Measurements from ENCODE around the gene MZF1. TPM values are rescaled to one million over a fixed set of nuclear protein-coding genes. Genes with fewer than 3 reads are reported as not detected.

Gene MZF1
- total RNA-seq, 1 experiment from 2014 or later, result 33.0 TPM

DNA sequence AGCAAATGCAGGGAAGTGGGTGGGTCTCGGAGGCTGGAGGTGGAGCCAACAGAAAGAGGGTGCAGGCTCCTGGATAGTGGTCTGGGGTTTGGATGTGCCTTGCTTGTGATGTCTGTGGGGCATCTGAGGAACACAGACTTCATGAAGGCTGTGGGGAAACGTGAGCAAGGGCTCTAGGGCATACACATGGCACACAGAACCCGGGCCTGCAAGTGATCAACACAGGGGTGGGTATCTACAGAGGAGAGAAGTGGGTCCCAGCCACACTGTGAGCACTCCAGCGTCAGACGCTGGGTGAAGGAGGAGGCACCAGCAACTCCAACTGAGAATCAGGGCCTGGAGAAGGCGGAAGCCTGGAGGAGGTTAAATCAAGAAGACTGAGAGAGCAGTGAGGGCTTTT is 9.3 kb downstream of the MZF1 start:
- Histone ChIP-seq H3K4me2 (ENCODE audit: low read length) (no peak overlapping the region), H4K20me1 (ENCODE audit: insufficient read depth) (no peaks in the 10 kb centered on the region), H3K4me1 (ENCODE audit: control insufficient read depth in 1 of 2, insufficient read depth in 2 of 2, low read length in 2 of 2) (peaks cover 6 to 15% of the 10 kb centered on the region in 2 experiments), H3K4me3 (replicated peaks in 1 of 2; ENCODE audit: low read depth in 1 of 2, low read length in 2 of 2) (no peak overlapping the region), H3K79me2 (ENCODE audit: insufficient read depth, low read length) (peaks cover 20% of the 10 kb centered on the region; the same call in 1 of the 2 replicates), H3K27ac (ENCODE audit: low read depth, low read length) (no peak overlapping the region), H2AFZ (ENCODE audit: low read depth, low read length, poor library complexity, severe bottlenecking) (no peak overlapping the region), H3K9me2 (ENCODE audit: insufficient read depth) (no peaks in the 10 kb centered on the region), H3K36me3 (ENCODE audit: control insufficient read depth in 1 of 2, insufficient read depth in 2 of 2, low read length in 2 of 2) (no peaks in the 10 kb centered on the region), H3K9ac (ENCODE audit: low read length) (no peak overlapping the region), H3K9me3 (ENCODE audit: control insufficient read depth in 1 of 2, insufficient read depth in 1 of 2, low read depth in 1 of 2, low read length in 2 of 2) (no peaks in the 10 kb centered on the region), H3K27me3 (ENCODE audit: insufficient read depth, low read length) (no peaks in the 10 kb centered on the region)
- ChIA-PET CTCF (no interaction called here), RAD21 (ENCODE audit: low non-redundant PET in 1 of 2, low total read pairs in 2 of 2, uncharacterized antibody in 2 of 2, unreplicated experiment in 2 of 2) (no interaction called here), POLR2A (interaction anchor here (0.9 kb wide), 1 partner anchor 50 kb away, joined by 3 read pairs; no protein-coding TSS in a partner anchor)
- BruUV-seq (replicated peaks), result no TSS peak
- intact Hi-C loops (cut with micrococcal nuclease), result no loop called here
- ATAC-seq (no peak), DNase-seq (ENCODE audit: low read depth, low spot score) (no peak)
- no peak for TF ChIP-seq ZNF274 (IDR thresholded peaks at IDR 0.05; ENCODE audit: low read depth, low read length)
- TF ChIP-seq CEBPB (IDR thresholded peaks at IDR 0.05; ENCODE audit: low read depth), result no peak
- no peak for TF ChIP-seq POLR2A (IDR thresholded peaks at IDR 0.05; ENCODE audit: borderline replicate concordance, extremely low read depth, insufficient read depth, insufficient read length)
- no peak for TF ChIP-seq ELF1 (IDR thresholded peaks at IDR 0.05; ENCODE audit: borderline replicate concordance, low read depth)
- no peak for TF ChIP-seq RAD21 (IDR thresholded peaks at IDR 0.05; ENCODE audit: low read depth)
- TF ChIP-seq SRF (IDR thresholded peaks at IDR 0.05; ENCODE audit: low read depth), result no peak
- TF ChIP-seq SP1 (IDR thresholded peaks at IDR 0.05; ENCODE audit: low read depth), result no peak
- TF ChIP-seq EZH2phosphoT487 (IDR thresholded peaks at IDR 0.05; ENCODE audit: borderline replicate concordance), result no peak
- TF ChIP-seq, protein P1, sequence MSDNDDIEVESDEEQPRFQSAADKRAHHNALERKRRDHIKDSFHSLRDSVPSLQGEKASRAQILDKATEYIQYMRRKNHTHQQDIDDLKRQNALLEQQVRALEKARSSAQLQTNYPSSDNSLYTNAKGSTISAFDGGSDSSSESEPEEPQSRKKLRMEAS (IDR thresholded peaks at IDR 0.05), result no peak
- TF ChIP-seq POLR2AphosphoS5 (IDR thresholded peaks at IDR 0.05; ENCODE audit: low read depth, low read length), result no peak
- no peak for TF ChIP-seq EGR1 (IDR thresholded peaks at IDR 0.05; ENCODE audit: low read depth)
- no peak for TF ChIP-seq FOSL1 (IDR thresholded peaks at IDR 0.05; ENCODE audit: low read depth)
- TF ChIP-seq ZFX (IDR thresholded peaks at IDR 0.05), result no peak
- TF ChIP-seq CBX3 (IDR thresholded peaks at IDR 0.05; ENCODE audit: low read depth), result no peak
- no peak for TF ChIP-seq JUND (IDR thresholded peaks at IDR 0.05)
- no peak for TF ChIP-seq EZH2 (IDR thresholded peaks at IDR 0.05)
- no peak for TF ChIP-seq TCF7L2 (IDR thresholded peaks at IDR 0.05; ENCODE audit: borderline replicate concordance, extremely low read depth, insufficient read depth, insufficient read length)
- TF ChIP-seq, protein P2, sequence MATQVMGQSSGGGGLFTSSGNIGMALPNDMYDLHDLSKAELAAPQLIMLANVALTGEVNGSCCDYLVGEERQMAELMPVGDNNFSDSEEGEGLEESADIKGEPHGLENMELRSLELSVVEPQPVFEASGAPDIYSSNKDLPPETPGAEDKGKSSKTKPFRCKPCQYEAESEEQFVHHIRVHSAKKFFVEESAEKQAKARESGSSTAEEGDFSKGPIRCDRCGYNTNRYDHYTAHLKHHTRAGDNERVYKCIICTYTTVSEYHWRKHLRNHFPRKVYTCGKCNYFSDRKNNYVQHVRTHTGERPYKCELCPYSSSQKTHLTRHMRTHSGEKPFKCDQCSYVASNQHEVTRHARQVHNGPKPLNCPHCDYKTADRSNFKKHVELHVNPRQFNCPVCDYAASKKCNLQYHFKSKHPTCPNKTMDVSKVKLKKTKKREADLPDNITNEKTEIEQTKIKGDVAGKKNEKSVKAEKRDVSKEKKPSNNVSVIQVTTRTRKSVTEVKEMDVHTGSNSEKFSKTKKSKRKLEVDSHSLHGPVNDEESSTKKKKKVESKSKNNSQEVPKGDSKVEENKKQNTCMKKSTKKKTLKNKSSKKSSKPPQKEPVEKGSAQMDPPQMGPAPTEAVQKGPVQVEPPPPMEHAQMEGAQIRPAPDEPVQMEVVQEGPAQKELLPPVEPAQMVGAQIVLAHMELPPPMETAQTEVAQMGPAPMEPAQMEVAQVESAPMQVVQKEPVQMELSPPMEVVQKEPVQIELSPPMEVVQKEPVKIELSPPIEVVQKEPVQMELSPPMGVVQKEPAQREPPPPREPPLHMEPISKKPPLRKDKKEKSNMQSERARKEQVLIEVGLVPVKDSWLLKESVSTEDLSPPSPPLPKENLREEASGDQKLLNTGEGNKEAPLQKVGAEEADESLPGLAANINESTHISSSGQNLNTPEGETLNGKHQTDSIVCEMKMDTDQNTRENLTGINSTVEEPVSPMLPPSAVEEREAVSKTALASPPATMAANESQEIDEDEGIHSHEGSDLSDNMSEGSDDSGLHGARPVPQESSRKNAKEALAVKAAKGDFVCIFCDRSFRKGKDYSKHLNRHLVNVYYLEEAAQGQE (IDR thresholded peaks at IDR 0.05; ENCODE audit: low read depth), result no peak

All from HCT116 (cell line).